ENCODE data around the gene PPP4R3C.
"Not testable (repeated sequence)": the region's sequence is repeated elsewhere in the genome, so short reads cannot be mapped to it uniquely, and the experiment has no call there.

- TF ChIP-seq MYC (IDR thresholded peaks at IDR 0.05; ENCODE audit: borderline replicate concordance, low read length); CTCF (IDR thresholded peaks at IDR 0.05); SREBF2 (IDR thresholded peaks at IDR 0.05): not testable (repeated sequence)
Measured at GRCh38 chrX:27442392-27442791, 20.7 kb downstream of the PPP4R3C start.
